Heart left ventricle (tissue), 16 donors: ENCODE measurements around the gene PRPSAP2. TPM values are rescaled to one million over a fixed set of nuclear protein-coding genes. Genes with fewer than 3 reads are reported as not detected.

ENCODE experiments used
- ATAC-seq, 4 donors: fragments of 200-7000 bp; cut with Tn5 transposase; one replicate each; pipeline ENCODE4 v1.9.1; 2020 to 2022; ENCODE audit warnings: moderate library complexity in 4 of 4, mild to moderate bottlenecking in 3 of 4, moderate number of reproducible peaks in 1 of 4
- DNase-seq, 5 donors: peaks; one replicate each; pipeline ENCODE4 v3.0.0-alpha.2; 2020
- H3K27ac ChIP-seq, 12 donors: fragments of 200-600 bp; sonication (generic) in 4 of 12; one replicate each; pipeline versions ENCODE4 v1.5.0 to v1.8.0; 2016 to 2022; ENCODE audit warnings: mild to moderate bottlenecking in 2 of 12
- H3K27me3 ChIP-seq, 9 donors: fragments of 200-600 bp; sonication (generic) in 2 of 9; one replicate each; pipeline versions ENCODE4 v1.5.1 to v1.8.0; 2016 to 2022; ENCODE audit warnings: mild to moderate bottlenecking in 3 of 9
- H3K36me3 ChIP-seq, 9 donors: fragments of 200-600 bp; sonication (generic) in 2 of 9; one replicate each; pipeline versions ENCODE4 v1.5.0 to v1.8.0; 2018 to 2022; ENCODE audit warnings: mild to moderate bottlenecking in 2 of 9
- H3K4me1 ChIP-seq, 12 donors: fragments of 200-600 bp; sonication (generic) in 4 of 12; one replicate each; pipeline versions ENCODE4 v1.5.0 to v1.8.0; 2016 to 2022; ENCODE audit warnings: mild to moderate bottlenecking in 3 of 12
- H3K4me3 ChIP-seq, 12 donors: fragments of 200-600 bp; sonication (generic) in 4 of 12; one replicate each; pipeline versions ENCODE4 v1.5.0 to v1.8.0; 2017 to 2022; ENCODE audit warnings: mild to moderate bottlenecking in 9 of 12, moderate library complexity in 4 of 12
- H3K9me3 ChIP-seq, 12 donors: fragments of 200-600 bp; sonication (generic) in 4 of 12; one replicate each; pipeline versions ENCODE4 v1.5.0 to v1.8.0; 2016 to 2022; ENCODE audit warnings: mild to moderate bottlenecking in 1 of 12
- POLR2A ChIP-seq, 2 donors: fragments of 450-650 bp; IDR thresholded peaks; one replicate each; pipeline ENCODE4 v1.6.1; 2017; ENCODE audit warnings: antibody characterized with exemption in 2 of 2, mild to moderate bottlenecking in 2 of 2, moderate library complexity in 2 of 2
- WGBS, 4 donors: extraction: QIAGEN DNeasy Blood & Tissue Kit in 2 of 4; methylation state at CpG; one replicate each; pipeline versions ENCODE4 v1.1.5 to v1.1.7; 2013 to 2018; 5-methylcytosine and 5-hydroxymethylcytosine counted together
- intact Hi-C, 10 donors: fragments of 100-400 bp; cut with DNase I; formaldehyde crosslinking; loops; one replicate each; pipeline versions ENCODE4 v1.11.1 to v1.14.2; 2022
- polyA plus RNA-seq, 2 donors: library from polyadenylated mRNA; stranded (reverse); fragments of 200-250 nt; gene quantifications; one replicate each; pipeline ENCODE4 v1.2.3, GENCODE V29; 2013
- total RNA-seq, 9 donors: library from RNA; depleted of rRNA in 2 of 9; stranded (reverse); fragments of >200 nt in 2 of 9; fragmentation: NEBNext Ultra II Directional in 3 of 9; extraction: Animal tissue kit (Norgen Biotek cat#: 25700) in 3 of 9; gene quantifications; one replicate each; pipeline versions ENCODE4 v1.1.0 to v1.2.4, GENCODE V29; 2016 to 2023
- TF ChIP-seq, protein P1 (sequence below), 12 donors: fragments of 200-600 bp; sonication (generic) in 4 of 12; IDR thresholded peaks; one replicate each; pipeline versions ENCODE4 v1.5.0 to v1.8.0; 2018 to 2022; ENCODE audit warnings: antibody characterized with exemption in 12 of 12, mild to moderate bottlenecking in 5 of 12
- donor health status: ischemic (EF 13 %, LVEDD 7.1; RV severe dilation, severe dysfunction).
- donor health status: healthy with polysubstance abuse.
- donor health status: DM: no; HTN: yes; CAD: no.
- donor health status: DM: no; HTN: no; CAD: no.
- donor health status: ischemic (EF 25% LVEDD 6.9; RV normal size, moderate dysfunction).
- donor health status: ischemic (EF 25% LVEDD 5.7; RV mildly dilated, moderate dysfunction).
- donor health status: healthy.
- donor health status: DM: yes; HTN: yes; CAD: no.
- donor health status: ischemic (EF 35%, LVEDD 5.7; RV mildly dilated, moderate dysfunction).
- donor health status: nonischemic (EF 11% LVEDD 7.7; RV severe dilation, severe dysfunction).
- donor health status: DM: yes; HTN: yes; CAD: no.
- donor health status: PGD.
- donor health status: ischemic (EF 29% LVEDD 5.4; RV normal size, mild dysfunction).
- donor health status: nonischemic (EF 23%, LVEDD 6.1; RV moderate dilation, normal function).

PRPSAP2 gene
- total and polyA plus RNA-seq, 11 donors: 11.0 to 26.2 (median 17.8) TPM

DNA sequence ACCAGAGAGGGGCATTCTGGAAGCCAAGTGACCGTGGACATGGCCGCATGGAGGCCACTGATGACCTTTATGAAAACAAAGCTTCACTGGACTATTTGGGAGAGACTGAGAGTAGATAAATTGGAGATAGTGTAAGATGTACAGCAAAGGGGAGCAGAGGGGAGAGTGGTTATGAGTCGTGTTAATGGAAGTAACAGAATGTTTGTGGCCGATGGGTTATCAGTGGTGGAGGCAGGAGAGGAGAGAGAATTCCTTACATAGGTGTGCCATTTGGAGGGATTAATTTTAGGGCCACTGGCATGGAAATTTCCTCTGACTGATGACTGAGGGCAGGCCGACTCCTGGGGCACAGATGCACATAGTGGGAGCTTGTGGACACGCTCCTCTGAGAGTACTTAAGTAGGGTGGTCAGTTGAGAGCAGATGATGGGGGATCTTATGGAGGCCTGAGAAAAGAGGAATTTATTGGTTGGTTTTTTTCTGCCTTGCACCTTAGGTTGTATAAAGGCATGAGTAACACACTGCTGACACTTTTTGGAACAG lies 19.2 kb downstream of the PRPSAP2 start:
- DNase-seq (no peak), ATAC-seq (no peak)
- Histone ChIP-seq H3K9me3 (no peaks in the 10 kb centered on the region), H3K4me1 (no peaks in the 10 kb centered on the region), H3K36me3 (peaks cover 3 to 100% (median 84%) of the 10 kb centered on the region in 9 donors), H3K27me3 (no peaks in the 10 kb centered on the region), H3K4me3 (no peak overlapping the region), H3K27ac (no peak overlapping the region)
- no peak for TF ChIP-seq POLR2A (IDR thresholded peaks at IDR 0.05)
- TF ChIP-seq, protein P1, sequence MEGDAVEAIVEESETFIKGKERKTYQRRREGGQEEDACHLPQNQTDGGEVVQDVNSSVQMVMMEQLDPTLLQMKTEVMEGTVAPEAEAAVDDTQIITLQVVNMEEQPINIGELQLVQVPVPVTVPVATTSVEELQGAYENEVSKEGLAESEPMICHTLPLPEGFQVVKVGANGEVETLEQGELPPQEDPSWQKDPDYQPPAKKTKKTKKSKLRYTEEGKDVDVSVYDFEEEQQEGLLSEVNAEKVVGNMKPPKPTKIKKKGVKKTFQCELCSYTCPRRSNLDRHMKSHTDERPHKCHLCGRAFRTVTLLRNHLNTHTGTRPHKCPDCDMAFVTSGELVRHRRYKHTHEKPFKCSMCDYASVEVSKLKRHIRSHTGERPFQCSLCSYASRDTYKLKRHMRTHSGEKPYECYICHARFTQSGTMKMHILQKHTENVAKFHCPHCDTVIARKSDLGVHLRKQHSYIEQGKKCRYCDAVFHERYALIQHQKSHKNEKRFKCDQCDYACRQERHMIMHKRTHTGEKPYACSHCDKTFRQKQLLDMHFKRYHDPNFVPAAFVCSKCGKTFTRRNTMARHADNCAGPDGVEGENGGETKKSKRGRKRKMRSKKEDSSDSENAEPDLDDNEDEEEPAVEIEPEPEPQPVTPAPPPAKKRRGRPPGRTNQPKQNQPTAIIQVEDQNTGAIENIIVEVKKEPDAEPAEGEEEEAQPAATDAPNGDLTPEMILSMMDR (IDR thresholded peaks at IDR 0.05): no peak
- 91 to 92% (median 91%) methylated on average over 6 of the region's 6 CpGs for WGBS, 4 donors
- intact Hi-C loops: no loop called here

- H3K36me3 ChIP-seq: peaks cover 0 to 75% (median 67%) of the 10 kb centered on the region in 9 donors
- 68 to 87% (median 75%) methylated on average over 4 to 9 of the region's 9 CpGs for WGBS, 4 donors
These were observed 30.9 kb downstream of the PRPSAP2 start for GRCh38 chr17:18888766-18889290.

GRCh38 chr17:18889658-18890057 lies 31.7 kb downstream of the PRPSAP2 start:
- H3K9me3 ChIP-seq: peaks cover 0 to 3% (median 0%) of the 10 kb centered on the region in 12 donors
- H3K4me1 ChIP-seq: peaks cover 0 to 8% (median 2%) of the 10 kb centered on the region in 12 donors
- DNase-seq (no peak), ATAC-seq (no peak)
- H3K4me3 ChIP-seq: no peak overlapping the region
- H3K27ac ChIP-seq: peak overlapping the region in 1 of 12 donors; percentile 28
- peaks cover 0 to 71% (median 63%) of the 10 kb centered on the region in 9 donors for H3K36me3 ChIP-seq
- 34 to 49% (median 44%) methylated on average over 5 of the region's 5 CpGs for WGBS, 4 donors
- intact Hi-C loops: no loop called here
- no peak for TF ChIP-seq POLR2A (IDR thresholded peaks at IDR 0.05)
- TF ChIP-seq, protein P1 (IDR thresholded peaks at IDR 0.05): no peak
- H3K27me3 ChIP-seq: no peaks in the 10 kb centered on the region

More at GRCh38 chr17:18888766-18889290, 30.9 kb downstream of the PRPSAP2 start:
- TF ChIP-seq, protein P1 (IDR thresholded peaks at IDR 0.05): no peak
- no peak for TF ChIP-seq POLR2A (IDR thresholded peaks at IDR 0.05)
- no peak overlapping the region for H3K4me3 ChIP-seq
- DNase-seq (no peak), ATAC-seq (no peak)
- H3K27ac ChIP-seq: peak overlapping the region in 2 of 12 donors; percentile 25 to 28
- H3K4me1 ChIP-seq: peaks cover 0 to 8% (median 2%) of the 10 kb centered on the region in 12 donors
- intact Hi-C loops: no loop called here
- no peaks in the 10 kb centered on the region for H3K9me3 ChIP-seq
- no peaks in the 10 kb centered on the region for H3K27me3 ChIP-seq

DNA sequence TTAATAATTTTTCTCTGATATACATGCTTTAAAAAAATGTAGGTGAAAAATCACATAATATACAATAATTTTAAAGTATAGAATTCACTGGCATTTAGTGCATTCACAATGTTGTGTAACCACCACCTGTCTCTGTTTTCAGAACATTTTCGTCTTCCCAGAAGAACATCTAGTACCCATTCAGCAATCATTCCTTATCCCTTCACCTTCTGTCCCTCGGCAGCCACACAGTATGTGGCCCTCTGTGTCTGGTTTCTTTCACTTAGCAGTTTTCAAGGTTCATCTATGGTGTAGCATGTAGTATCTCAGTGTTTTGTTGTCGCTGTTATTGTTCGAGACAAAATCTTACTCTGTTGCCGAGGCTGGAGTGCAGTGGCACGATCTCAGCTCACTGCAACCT lies 33.6 kb downstream of the PRPSAP2 start:
- no peak overlapping the region for H3K27ac ChIP-seq

More for the DNA sequence above, 33.6 kb downstream of the PRPSAP2 start:
- H3K27me3 ChIP-seq: no peaks in the 10 kb centered on the region
- intact Hi-C loops: no loop called here
- peaks cover 0 to 11% (median 0%) of the 10 kb centered on the region in 12 donors for H3K9me3 ChIP-seq
- H3K4me1 ChIP-seq: peaks cover 0 to 8% (median 2%) of the 10 kb centered on the region in 12 donors
- TF ChIP-seq, protein P1 (IDR thresholded peaks at IDR 0.05): no peak
- no peak for TF ChIP-seq POLR2A (IDR thresholded peaks at IDR 0.05)
- peaks cover 0 to 67% (median 56%) of the 10 kb centered on the region in 9 donors for H3K36me3 ChIP-seq
- H3K4me3 ChIP-seq: no peak overlapping the region
- 59 to 72% (median 63%) methylated on average over 6 of the region's 6 CpGs for WGBS, 4 donors
- no peak for DNase-seq
- ATAC-seq: peak; percentile 58 to 77 (median 72)
